ENCODE data around the gene LKAAEAR1. TPM values are rescaled to one million over a fixed set of nuclear protein-coding genes. Genes with fewer than 3 reads are reported as not detected.

LKAAEAR1 gene
- total RNA-seq, 1 donor from 2014 or later = 0.31 TPM

GRCh38 chr20:64101731-64102621 lies 17.8 kb upstream of the LKAAEAR1 start:
- ChIA-PET CTCF (interaction anchor here (0.6 to 2.3 kb wide), 6 partner anchors 9 to 24 kb away, joined by 3 to 18 read pairs (median 4); partner anchors contain the start of gene LKAAEAR1), POLR2A (interaction anchor here (0.9 to 2.3 kb wide), 5 partner anchors 18 to 24 kb away, joined by 3 to 12 read pairs (median 6); partner anchors contain the start of genes LKAAEAR1, OPRL1 and RGS19)
- Mint-ChIP-seq H3K9me3 (no peaks in the 10 kb centered on the region), H3K4me3 (peak overlapping the region; percentile 82), H3K27ac (no peak overlapping the region), H3K36me3 (ENCODE audit: low read depth) (peaks cover 12% of the 10 kb centered on the region), H3K4me1 (peaks cover 32% of the 10 kb centered on the region), H3K27me3 (peaks cover 5% of the 10 kb centered on the region)
- no peak for TF ChIP-seq CTCF (IDR thresholded peaks at IDR 0.05)
- intact Hi-C loops (cut with micrococcal nuclease) = loop anchor here (1.0 to 10.0 kb wide), 4 partner anchors 18 to 237 kb away; partner anchors contain the start of genes ABHD16B, C20orf204, TCEA2 and TPD52L2
- ATAC-seq (ENCODE audit: low read depth) (peak; percentile 42), DNase-seq (peak; percentile 81)

DNA sequence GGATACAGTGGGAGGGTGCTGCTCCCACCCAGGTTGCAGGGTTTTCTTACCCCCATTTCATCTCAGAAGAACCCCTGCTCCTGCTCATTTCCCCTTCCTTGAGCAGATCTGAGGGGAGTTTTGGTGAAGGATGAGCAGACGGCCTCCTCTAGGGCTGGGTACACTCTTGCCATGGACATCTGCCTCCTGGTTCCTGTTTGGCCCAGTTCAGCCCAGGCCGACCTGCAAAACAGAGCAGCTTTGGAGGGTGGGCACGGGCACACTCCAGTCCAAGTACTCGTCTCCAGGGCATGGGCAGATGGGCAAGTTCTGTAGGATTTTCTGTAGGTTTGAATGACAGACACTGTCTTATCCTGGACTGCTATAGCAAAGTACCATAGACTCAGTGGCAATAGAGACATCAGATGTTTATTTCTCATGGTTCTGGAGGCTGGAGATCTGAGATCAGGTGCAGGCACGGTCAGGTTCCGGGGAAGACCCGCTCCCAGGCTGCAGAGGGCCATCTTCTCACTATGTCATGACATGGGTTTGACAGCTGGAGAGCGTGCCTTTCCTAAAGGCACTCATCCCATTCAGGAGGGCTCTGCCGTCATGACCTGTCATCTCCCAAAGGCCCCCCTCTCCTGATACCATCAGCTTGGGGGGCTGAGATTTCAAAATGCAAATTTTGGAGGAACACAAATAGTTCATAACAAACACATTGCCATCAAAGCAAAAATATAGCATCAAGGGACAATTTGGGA lies 16.9 kb upstream of the LKAAEAR1 start:
- Mint-ChIP-seq H3K27ac (peak overlapping the region; percentile 83), H3K9me3 (peaks cover 3% of the 10 kb centered on the region), H3K27me3 (peaks cover 5% of the 10 kb centered on the region), H3K36me3 (ENCODE audit: low read depth) (peaks cover 17% of the 10 kb centered on the region), H3K4me1 (peaks cover 33% of the 10 kb centered on the region), H3K4me3 (peak overlapping the region; percentile 65)
- POLR2A ChIA-PET = interaction anchor here (1.0 to 3.0 kb wide), 6 partner anchors 17 to 460 kb away, joined by 4 to 27 read pairs (median 12); partner anchors contain the start of genes LKAAEAR1, OPRL1 and RGS19
- CTCF ChIA-PET = interaction anchor here (0.6 to 2.4 kb wide), 7 partner anchors 10 to 23 kb away, joined by 3 to 18 read pairs (median 7); partner anchors contain the start of gene LKAAEAR1
- ATAC-seq (ENCODE audit: low read depth) (no peak), DNase-seq (no peak)
- no peak for TF ChIP-seq CTCF (IDR thresholded peaks at IDR 0.05)
- intact Hi-C loops (cut with micrococcal nuclease) = loop anchor here (1.0 to 10.0 kb wide), 5 partner anchors 17 to 236 kb away; partner anchors contain the start of genes ABHD16B, C20orf204, LKAAEAR1 and RGS19

DNA sequence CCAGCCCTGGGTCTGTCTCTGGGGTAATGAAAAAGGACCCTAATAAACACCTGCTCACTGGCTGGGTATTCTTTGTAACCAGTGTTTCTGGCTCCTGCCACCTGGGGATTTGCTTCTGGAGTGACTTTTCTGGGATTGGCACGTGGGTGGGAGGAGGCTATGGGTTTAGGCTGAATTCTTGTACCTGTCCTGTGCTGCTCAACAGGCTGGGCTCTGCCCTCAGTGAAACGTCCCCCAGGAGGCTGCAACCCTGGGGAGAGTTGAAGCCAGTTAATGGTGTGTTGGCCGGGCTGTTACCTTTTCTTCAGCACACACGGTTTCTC lies 16.3 kb upstream of the LKAAEAR1 start:
- peaks cover 17% of the 10 kb centered on the region for H3K36me3 Mint-ChIP-seq (ENCODE audit: low read depth)
- ChIA-PET CTCF (interaction anchor here (2.1 to 2.4 kb wide), 2 partner anchors 17 to 20 kb away, joined by 11 to 13 read pairs; no protein-coding TSS in a partner anchor), POLR2A (interaction anchor here (0.7 to 3.0 kb wide), 6 partner anchors 16 to 580 kb away, joined by 4 to 27 read pairs (median 10); partner anchors contain the start of genes LKAAEAR1, OPRL1, PPDPF and PRPF6)
- peaks cover 3% of the 10 kb centered on the region for H3K9me3 Mint-ChIP-seq
- peaks cover 38% of the 10 kb centered on the region for H3K4me1 Mint-ChIP-seq
- TF ChIP-seq CTCF (IDR thresholded peaks at IDR 0.05) = no peak
- intact Hi-C loops (cut with micrococcal nuclease) = loop anchor here (1.0 to 10.0 kb wide), 5 partner anchors 16 to 236 kb away; partner anchors contain the start of genes ABHD16B, C20orf204, LKAAEAR1 and RGS19
- peaks cover 5% of the 10 kb centered on the region for H3K27me3 Mint-ChIP-seq
- peak; percentile 16 for ATAC-seq (ENCODE audit: low read depth)
- no peak for DNase-seq
- H3K4me3 Mint-ChIP-seq = peak overlapping the region; percentile 65
- peak overlapping the region; percentile 83 for H3K27ac Mint-ChIP-seq

DNA sequence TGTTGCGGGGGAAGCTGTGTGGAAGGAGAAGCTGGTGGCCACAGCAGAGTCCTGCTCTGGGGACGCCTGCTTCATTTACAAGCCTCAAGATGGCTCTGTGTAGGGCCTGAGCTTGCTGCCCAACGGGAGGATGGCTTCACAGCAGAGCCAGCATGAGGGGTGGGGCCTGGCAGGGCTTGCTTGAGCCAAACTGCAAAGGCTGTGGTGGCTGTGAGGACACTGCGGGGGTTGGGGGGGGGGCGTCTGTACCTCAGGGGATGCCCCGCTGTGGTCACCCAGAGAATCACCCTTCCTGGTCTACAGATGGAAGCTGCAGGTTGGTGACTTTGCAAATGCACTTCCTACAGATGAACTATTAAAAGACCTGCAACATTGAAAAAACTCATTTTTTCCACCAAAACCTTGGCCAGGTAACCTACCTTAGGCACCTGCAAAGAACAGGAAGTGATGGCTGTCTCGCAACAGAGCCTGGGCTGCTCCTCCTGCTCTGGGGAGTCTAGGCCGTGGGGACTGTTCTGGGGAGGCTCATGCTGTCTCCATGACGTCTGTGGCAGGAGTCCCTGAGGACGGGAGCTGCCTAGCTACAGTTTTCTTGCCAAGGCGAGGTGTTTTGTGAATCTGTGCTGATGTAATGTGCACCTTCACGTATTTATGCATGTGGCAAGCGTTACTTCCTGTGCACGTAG lies 15.8 kb upstream of the LKAAEAR1 start:
- ChIA-PET CTCF (interaction anchor here (2.1 to 2.4 kb wide), 2 partner anchors 17 to 21 kb away, joined by 11 to 13 read pairs; no protein-coding TSS in a partner anchor), POLR2A (interaction anchor here (0.6 to 3.0 kb wide), 8 partner anchors 16 to 579 kb away, joined by 4 to 27 read pairs (median 6); partner anchors contain the start of genes LKAAEAR1, OPRL1, PPDPF and PRPF6)
- peaks cover 17% of the 10 kb centered on the region for H3K36me3 Mint-ChIP-seq (ENCODE audit: low read depth)
- peaks cover 3% of the 10 kb centered on the region for H3K9me3 Mint-ChIP-seq
- ATAC-seq (ENCODE audit: low read depth) = peak; percentile 87
- H3K4me3 Mint-ChIP-seq = peak overlapping the region; percentile 65
- intact Hi-C loops (cut with micrococcal nuclease) = loop anchor here (1.0 to 10.0 kb wide), 5 partner anchors 16 to 235 kb away; partner anchors contain the start of genes ABHD16B, C20orf204, LKAAEAR1 and RGS19
- TF ChIP-seq CTCF (IDR thresholded peaks at IDR 0.05) = no peak
- H3K27ac Mint-ChIP-seq = peak overlapping the region; percentile 83
- H3K4me1 Mint-ChIP-seq = peaks cover 39% of the 10 kb centered on the region
- H3K27me3 Mint-ChIP-seq = peaks cover 5% of the 10 kb centered on the region
- peak; percentile 63 for DNase-seq
